ENCODE data around the gene PGC. TPM values are rescaled to one million over a fixed set of nuclear protein-coding genes. Genes with fewer than 3 reads are reported as not detected.
A peak's percentile ranks its signal among the peaks of the same experiment; 100 is the strongest.

PGC gene
- total RNA-seq, 4 donors from 2014 or later = not detected

DNA sequence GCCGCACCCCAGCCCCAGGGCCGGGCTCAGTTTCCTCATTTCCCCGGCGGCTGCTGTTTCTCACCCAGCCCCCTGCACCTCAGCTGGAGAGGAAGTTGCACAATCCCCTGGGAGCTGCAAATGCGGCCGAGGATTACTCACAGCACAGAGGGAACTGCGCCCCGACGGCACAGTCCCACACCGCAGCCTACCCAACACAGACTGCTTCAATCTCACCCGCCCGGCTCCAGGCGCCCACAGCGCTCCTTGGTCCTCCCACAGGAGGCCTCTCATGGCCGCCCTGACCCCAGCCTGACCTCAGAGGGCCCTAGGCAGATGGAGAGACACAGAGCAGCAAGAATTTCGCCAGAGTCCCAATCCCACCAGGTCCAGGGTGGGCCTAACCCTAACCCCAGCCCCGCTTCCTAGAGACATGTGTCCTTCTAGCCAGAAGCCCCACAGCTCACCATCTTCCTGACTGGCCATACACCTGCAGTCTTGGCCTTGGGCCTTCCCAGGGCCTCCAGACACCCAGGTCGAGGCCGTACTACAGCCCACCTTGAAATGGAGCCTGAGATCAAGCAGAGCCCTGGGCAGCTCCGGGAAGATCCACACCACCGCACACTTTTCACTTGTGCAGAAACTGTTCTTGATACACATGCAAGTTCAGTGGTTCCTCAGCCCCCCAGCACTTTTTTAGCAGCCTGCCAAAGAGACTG is 23.5 kb downstream of the PGC start:
- Histone ChIP-seq H3K9me3 (no peaks in the 10 kb centered on the region), H3K4me1 (peaks cover 28 to 66% of the 10 kb centered on the region in 2 donors), H3K4me3 (replicated peaks in 1 of 3) (no peak overlapping the region), H3K36me3 (no peaks in the 10 kb centered on the region), H3K27ac (peak overlapping the region in 2 of 3 donors; percentile 27 to 48), H3K27me3 (no peaks in the 10 kb centered on the region)
- intact Hi-C loops (cut with DNase I) = no loop called here
- TF ChIP-seq, protein P1, sequence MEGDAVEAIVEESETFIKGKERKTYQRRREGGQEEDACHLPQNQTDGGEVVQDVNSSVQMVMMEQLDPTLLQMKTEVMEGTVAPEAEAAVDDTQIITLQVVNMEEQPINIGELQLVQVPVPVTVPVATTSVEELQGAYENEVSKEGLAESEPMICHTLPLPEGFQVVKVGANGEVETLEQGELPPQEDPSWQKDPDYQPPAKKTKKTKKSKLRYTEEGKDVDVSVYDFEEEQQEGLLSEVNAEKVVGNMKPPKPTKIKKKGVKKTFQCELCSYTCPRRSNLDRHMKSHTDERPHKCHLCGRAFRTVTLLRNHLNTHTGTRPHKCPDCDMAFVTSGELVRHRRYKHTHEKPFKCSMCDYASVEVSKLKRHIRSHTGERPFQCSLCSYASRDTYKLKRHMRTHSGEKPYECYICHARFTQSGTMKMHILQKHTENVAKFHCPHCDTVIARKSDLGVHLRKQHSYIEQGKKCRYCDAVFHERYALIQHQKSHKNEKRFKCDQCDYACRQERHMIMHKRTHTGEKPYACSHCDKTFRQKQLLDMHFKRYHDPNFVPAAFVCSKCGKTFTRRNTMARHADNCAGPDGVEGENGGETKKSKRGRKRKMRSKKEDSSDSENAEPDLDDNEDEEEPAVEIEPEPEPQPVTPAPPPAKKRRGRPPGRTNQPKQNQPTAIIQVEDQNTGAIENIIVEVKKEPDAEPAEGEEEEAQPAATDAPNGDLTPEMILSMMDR (IDR thresholded peaks at IDR 0.05) = no peak
- 74 to 76% methylated on average over 12 to 16 of the region's 21 CpGs for WGBS, 2 donors
- DNase-seq = peak; percentile 28 to 39

DNA sequence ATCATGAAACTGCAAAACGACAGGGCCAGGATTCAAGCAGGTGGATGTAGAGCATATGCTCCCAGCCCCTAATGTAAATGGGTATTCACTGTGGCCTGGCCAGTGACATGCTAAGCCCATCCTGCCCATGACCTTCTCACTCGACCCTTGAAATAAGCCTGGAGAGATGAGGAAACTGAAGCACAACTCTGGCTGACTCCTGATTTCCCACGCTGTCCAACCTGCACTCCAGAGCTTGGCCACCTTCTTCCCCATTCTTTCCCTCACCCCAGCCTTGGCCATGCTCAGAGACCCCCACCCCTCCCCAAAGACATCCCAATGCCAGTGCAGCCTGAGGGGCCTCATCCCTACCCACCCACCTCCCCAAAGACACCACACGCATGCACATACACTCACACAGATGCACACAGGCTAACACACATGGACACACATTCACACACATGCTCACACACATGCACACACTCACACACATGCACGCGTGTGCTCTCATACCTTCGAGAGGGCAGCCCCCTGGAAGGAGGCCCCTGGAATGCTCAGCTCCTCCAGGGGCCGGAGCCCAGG is 24.1 kb downstream of the PGC start:
- H3K27ac ChIP-seq = peak overlapping the region in 1 of 3 donors; percentile 48
- no peaks in the 10 kb centered on the region for H3K9me3 ChIP-seq
- no peaks in the 10 kb centered on the region for H3K36me3 ChIP-seq
- intact Hi-C loops (cut with DNase I) = no loop called here
- H3K4me3 ChIP-seq (replicated peaks in 1 of 3) = no peak overlapping the region
- H3K4me1 ChIP-seq = peaks cover 28 to 65% of the 10 kb centered on the region in 2 donors
- no peaks in the 10 kb centered on the region for H3K27me3 ChIP-seq
- no peak for TF ChIP-seq POLR2A (IDR thresholded peaks at IDR 0.05)
- TF ChIP-seq, protein P1 (IDR thresholded peaks at IDR 0.05) = no peak
- DNase-seq = no peak
- 81 to 86% methylated on average over 7 of the region's 8 CpGs for WGBS, 2 donors

DNA sequence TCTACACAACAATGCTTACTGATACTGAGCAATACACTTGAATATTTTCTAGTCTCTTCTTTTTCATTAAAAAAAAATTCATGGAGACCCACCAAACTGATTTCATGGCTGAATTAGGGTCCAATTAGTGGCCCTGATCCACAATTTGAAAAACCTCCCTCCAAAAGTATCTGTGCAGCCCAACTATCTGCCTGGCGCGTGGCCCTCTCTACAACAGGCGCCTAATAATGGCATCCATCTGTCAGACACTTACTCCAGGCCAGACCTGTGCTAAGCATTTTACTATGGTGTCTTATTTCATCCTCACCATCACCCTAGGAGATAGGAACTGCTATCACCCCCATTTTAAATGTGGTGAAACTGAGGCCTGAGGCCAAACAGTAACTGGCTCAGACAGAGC is 25.8 kb downstream of the PGC start:
- TF ChIP-seq, protein P1 (IDR thresholded peaks at IDR 0.05) = no peak
- no peak for TF ChIP-seq POLR2A (IDR thresholded peaks at IDR 0.05)
- Histone ChIP-seq H3K4me3 (replicated peaks in 1 of 3) (no peak overlapping the region), H3K9me3 (no peaks in the 10 kb centered on the region), H3K27me3 (no peaks in the 10 kb centered on the region), H3K36me3 (no peaks in the 10 kb centered on the region), H3K27ac (no peak overlapping the region), H3K4me1 (peaks cover 44 to 77% of the 10 kb centered on the region in 2 donors)
- intact Hi-C loops (cut with DNase I) = no loop called here
- WGBS, 2 donors = 87 to 97% methylated on average over 3 of the region's 3 CpGs
- no peak for DNase-seq

DNA sequence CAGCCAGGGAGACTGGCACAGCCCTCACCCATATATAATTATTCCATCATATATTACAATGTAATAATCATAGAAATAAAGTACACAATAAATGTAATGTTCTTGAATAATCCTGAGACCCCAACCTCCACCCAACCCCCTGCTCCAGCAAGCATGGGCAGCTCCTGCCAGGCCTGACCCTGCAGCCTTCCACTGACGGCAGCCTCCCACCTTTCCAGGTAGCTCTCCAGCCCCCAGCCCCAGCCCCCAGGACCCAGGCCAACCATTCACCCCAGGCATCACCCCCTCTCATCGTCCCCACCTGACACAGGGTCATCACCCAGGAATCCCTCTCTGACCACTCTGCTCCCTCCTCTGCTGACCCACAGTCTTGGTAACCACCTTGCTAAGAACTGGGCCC is 26.4 kb downstream of the PGC start:
- no peaks in the 10 kb centered on the region for H3K36me3 ChIP-seq
- H3K27ac ChIP-seq = no peak overlapping the region
- H3K27me3 ChIP-seq = no peaks in the 10 kb centered on the region
- intact Hi-C loops (cut with DNase I) = no loop called here
- no peak for TF ChIP-seq POLR2A (IDR thresholded peaks at IDR 0.05)
- TF ChIP-seq, protein P1 (IDR thresholded peaks at IDR 0.05) = no peak
- no peak for DNase-seq
- 88 to 100% methylated on average over 2 of the region's 2 CpGs for WGBS, 2 donors
- no peak overlapping the region for H3K4me3 ChIP-seq (replicated peaks in 1 of 3)
- peaks cover 50 to 82% of the 10 kb centered on the region in 2 donors for H3K4me1 ChIP-seq
- no peaks in the 10 kb centered on the region for H3K9me3 ChIP-seq

DNA sequence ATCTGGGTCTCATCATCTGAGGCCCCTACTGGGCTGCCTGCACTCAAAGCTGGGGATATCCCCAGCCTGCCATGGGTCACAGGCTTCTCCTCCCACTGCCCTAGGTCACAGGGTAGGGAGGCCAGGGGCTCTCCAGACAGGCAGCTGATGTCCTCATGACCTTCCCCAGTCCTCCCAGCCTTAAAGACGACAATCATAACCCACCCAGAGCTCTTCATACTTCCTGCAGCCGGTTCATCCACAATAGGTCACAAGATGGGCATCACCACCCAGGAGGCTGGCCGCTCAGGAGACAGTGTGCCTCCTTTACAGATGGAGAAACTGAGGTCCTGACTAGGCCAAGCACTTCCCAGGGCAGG is 27.0 kb downstream of the PGC start:
- intact Hi-C loops (cut with DNase I) = no loop called here
- H3K27me3 ChIP-seq = no peaks in the 10 kb centered on the region
- DNase-seq = no peak
- H3K27ac ChIP-seq = peak overlapping the region in 2 of 3 donors; percentile 23 to 24
- H3K4me1 ChIP-seq = peaks cover 52 to 83% of the 10 kb centered on the region in 2 donors
- H3K4me3 ChIP-seq (replicated peaks in 1 of 3) = no peak overlapping the region
- no peaks in the 10 kb centered on the region for H3K9me3 ChIP-seq
- 90 to 95% methylated on average over 3 of the region's 3 CpGs for WGBS, 2 donors
- TF ChIP-seq, protein P1 (IDR thresholded peaks at IDR 0.05) = no peak
- TF ChIP-seq POLR2A (IDR thresholded peaks at IDR 0.05) = no peak
- no peaks in the 10 kb centered on the region for H3K36me3 ChIP-seq

All from thyroid gland (tissue), 4 donors.